WERI-Rb-1 (cell line): Measurements from ENCODE around the gene LANCL3.

Experiments used
- DNase-seq: peaks from one replicate; pipeline ENCODE4 v3.0.0-alpha.2; 2020
- H3K27ac ChIP-seq: fragments of 250-450 bp; sonication (Bioruptor Pico); 2 replicates; pipeline ENCODE4 v1.5.1; 2020; ENCODE audit warnings: mild to moderate bottlenecking, moderate library complexity
- H3K27me3 ChIP-seq: fragments of 250-450 bp; sonication (Bioruptor Pico); 2 replicates; pipeline ENCODE4 v1.5.1; 2021; ENCODE audit warnings: mild to moderate bottlenecking, low read depth, moderate library complexity; ENCODE audit not compliant: insufficient read depth, severe bottlenecking
- H3K36me3 ChIP-seq: fragments of 250-450 bp; sonication (Bioruptor Pico); 2 replicates; pipeline ENCODE4 v1.5.1; 2020; ENCODE audit warnings: mild to moderate bottlenecking, moderate library complexity
- H3K4me3 ChIP-seq: 2 replicates; pipeline ENCODE4 v1.5.1; 2011; ENCODE audit warnings: low read depth, mild to moderate bottlenecking, control low read depth, low read length
- H3K9me3 ChIP-seq: fragments of 250-450 bp; sonication (Bioruptor Pico); 2 replicates; pipeline ENCODE4 v1.5.1; 2021; ENCODE audit warnings: mild to moderate bottlenecking, moderate library complexity; ENCODE audit not compliant: severe bottlenecking
- CTCF ChIP-seq: IDR thresholded peaks from 2 replicates; pipeline ENCODE4 v1.5.1; 2011; ENCODE audit warnings: low read depth, mild to moderate bottlenecking, control low read depth, inconsistent platforms, low read length

Gene LANCL3

GRCh38 chrX:37609727-37610126, 38.3 kb downstream of the LANCL3 start:
- Histone ChIP-seq H3K27ac (no peak overlapping the region), H3K4me3 (no peak overlapping the region), H3K27me3 (no peaks in the 10 kb centered on the region), H3K9me3 (no peaks in the 10 kb centered on the region), H3K36me3 (no peaks in the 10 kb centered on the region)
- no peak for TF ChIP-seq CTCF
- no peak for DNase-seq

DNA sequence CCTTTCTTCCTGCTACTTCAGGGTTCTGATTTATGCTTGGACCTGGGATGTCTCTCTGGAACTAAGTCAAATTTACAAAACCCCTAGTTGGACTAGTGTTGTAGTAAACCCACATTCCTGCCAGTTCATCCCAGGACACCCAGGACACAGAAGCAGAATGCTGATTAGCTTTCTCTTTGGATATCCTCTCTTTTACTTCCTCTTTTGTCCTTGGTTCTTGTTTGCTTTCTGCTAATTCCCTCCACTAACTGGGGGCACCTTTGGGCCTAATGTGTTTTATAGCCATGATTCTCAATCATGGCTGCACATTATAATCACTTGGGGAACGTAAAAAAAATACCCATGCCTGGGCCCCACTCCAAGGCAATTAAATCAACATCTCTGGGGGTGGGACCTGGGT, 42.5 kb downstream of the LANCL3 start:
- H3K27ac ChIP-seq, result no peak overlapping the region
- H3K36me3 ChIP-seq, result no peaks in the 10 kb centered on the region
- H3K9me3 ChIP-seq, result no peaks in the 10 kb centered on the region
- H3K4me3 ChIP-seq, result no peak overlapping the region
- H3K27me3 ChIP-seq, result no peaks in the 10 kb centered on the region
- no peak for TF ChIP-seq CTCF
- DNase-seq, result no peak

DNA sequence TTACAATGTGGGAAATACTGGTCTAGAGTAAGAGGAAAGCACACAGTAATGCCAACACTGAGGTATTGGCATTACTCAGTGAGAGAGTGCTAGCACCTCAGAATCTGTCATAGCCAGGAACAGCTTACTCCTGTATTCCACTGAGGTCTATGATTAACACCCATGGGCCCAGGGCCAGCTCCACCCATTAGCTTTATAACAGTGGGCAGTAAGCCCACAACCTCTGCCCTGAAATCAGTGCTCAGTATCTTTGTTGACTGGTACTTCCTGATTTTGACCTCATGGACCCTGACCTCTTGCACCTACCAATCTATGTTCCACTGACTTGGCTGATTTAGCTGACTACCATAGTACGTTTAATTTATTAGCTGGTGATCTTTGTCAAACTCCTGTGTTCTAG, 56.1 kb downstream of the LANCL3 start:
- no peaks in the 10 kb centered on the region for H3K9me3 ChIP-seq
- no peak overlapping the region for H3K4me3 ChIP-seq
- no peak overlapping the region for H3K27ac ChIP-seq
- DNase-seq, result no peak
- H3K36me3 ChIP-seq, result no peaks in the 10 kb centered on the region
- no peak for TF ChIP-seq CTCF
- H3K27me3 ChIP-seq, result no peaks in the 10 kb centered on the region

DNA sequence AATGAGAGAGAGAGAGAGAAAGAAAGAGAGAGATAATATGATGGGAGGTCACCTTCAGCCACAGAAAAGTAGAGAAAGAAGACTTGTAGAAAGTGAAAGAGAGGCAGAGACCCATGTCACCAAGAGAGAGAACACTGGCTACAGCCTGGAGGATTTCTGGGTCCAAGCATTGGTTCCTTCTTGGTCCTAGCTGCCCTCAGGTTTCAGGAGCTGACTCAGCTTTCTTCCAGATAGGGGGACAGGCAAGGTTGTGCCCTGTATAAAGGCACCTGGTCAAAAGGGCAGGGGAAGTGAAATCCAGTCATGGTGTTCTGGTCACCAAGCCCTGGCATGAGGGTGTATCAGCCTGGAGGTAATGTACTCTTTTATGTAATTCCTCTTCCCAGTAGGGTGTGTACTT, 66.6 kb downstream of the LANCL3 start:
- Histone ChIP-seq H3K4me3 (no peak overlapping the region), H3K27me3 (no peaks in the 10 kb centered on the region), H3K36me3 (no peaks in the 10 kb centered on the region), H3K27ac (no peak overlapping the region), H3K9me3 (peaks cover 3% of the 10 kb centered on the region)
- DNase-seq, result no peak
- no peak for TF ChIP-seq CTCF

- H3K4me3 ChIP-seq, result no peak overlapping the region
- H3K27me3 ChIP-seq, result no peaks in the 10 kb centered on the region
- no peak for DNase-seq
- TF ChIP-seq CTCF, result no peak
- H3K36me3 ChIP-seq, result no peaks in the 10 kb centered on the region
- H3K9me3 ChIP-seq, result no peaks in the 10 kb centered on the region
- H3K27ac ChIP-seq, result no peak overlapping the region
Measured at GRCh38 chrX:37640142-37640541, 68.7 kb downstream of the LANCL3 start.

- Histone ChIP-seq H3K36me3 (no peaks in the 10 kb centered on the region), H3K27ac (no peak overlapping the region), H3K27me3 (no peaks in the 10 kb centered on the region), H3K9me3 (no peaks in the 10 kb centered on the region), H3K4me3 (no peak overlapping the region)
- no peak for TF ChIP-seq CTCF
- no peak for DNase-seq
Measured at GRCh38 chrX:37641859-37642258, 70.4 kb downstream of the LANCL3 start.
